ENCODE measurements around the gene TMEM229B. TPM values are rescaled to one million over a fixed set of nuclear protein-coding genes. Genes with fewer than 3 reads are reported as not detected.
"Not testable (repeated sequence)": the region's sequence is repeated elsewhere in the genome, so short reads cannot be mapped to it uniquely, and the experiment has no call there.

The TMEM229B gene
- polyA plus RNA-seq, 2 of the 4 experiments (the other 2 are of a cell fraction), result 0.19 to 0.31 TPM

DNA sequence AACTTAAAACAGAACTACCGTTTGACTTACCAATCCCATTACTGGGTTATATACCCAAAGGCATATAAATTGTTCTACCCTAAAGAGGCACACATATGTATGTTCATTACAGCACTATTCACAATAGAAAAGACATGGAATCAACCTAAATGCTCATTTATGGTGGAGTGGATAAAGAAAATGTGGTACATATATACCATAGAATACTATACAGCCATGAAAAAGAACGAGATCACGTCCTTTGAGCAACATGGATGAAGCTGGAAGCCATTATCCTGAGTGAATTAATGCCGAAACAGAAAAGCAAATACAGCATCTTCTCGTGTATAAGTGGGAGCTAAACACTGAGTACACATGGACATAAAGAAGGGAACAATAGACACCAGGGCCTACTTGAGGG lies 31.8 kb downstream of the TMEM229B start (continued):
- TF ChIP-seq E2F6 (IDR thresholded peaks at IDR 0.05; ENCODE audit: borderline replicate concordance, low read depth) (no peak), POLR2AphosphoS2 (conservative IDR thresholded peaks at IDR 0.05; ENCODE audit: low read length) (no peak), ELK1 (IDR thresholded peaks at IDR 0.05; ENCODE audit: low read depth, low read length) (no peak), FOSL2 (IDR thresholded peaks at IDR 0.05) (no peak), FOSL2 (CRISPR knock-in tag; IDR thresholded peaks at IDR 0.05) (no peak), HES2 (IDR thresholded peaks at IDR 0.05) (no peak)

DNA sequence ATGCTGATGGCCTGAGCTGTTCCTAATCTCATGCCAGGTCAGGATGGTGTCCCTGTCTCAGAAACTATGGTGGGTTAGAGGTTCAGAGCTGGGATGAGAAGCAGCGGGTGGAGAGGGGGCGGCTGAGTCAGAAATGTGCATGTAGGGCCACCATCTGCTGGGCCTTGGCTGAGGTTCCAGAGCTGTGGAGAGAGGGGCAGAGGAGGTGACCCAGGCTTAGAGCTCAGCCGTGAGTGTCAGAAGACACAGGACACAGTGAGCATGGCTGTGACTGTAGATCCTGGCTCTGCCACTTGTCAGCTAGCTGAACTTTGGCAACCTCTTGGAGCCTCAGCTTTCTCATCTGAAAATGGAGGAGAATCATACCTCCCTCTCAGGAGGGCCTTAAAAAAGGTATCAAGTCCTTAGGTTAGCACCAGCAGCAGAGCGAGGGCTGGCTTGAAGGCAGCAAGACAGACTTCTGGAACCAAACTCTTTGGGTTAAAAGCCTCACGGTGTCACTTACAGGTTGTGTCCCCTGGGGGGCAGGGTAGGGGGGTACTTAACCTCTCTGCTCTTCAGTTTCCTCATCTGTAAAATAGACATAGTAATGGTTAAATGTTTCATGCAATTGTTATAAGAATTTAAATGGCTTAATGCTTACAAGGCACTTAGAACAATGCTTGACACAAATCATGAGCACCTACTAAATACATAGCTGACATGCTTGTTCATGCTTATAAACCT lies 34.8 kb downstream of the TMEM229B start:
- no peak overlapping the region for H3K27ac ChIP-seq
- CTCF ChIA-PET, result interaction anchor here (0.7 to 1.2 kb wide), 6 partner anchors 15 to 287 kb away, joined by 3 to 5 read pairs (median 3); no protein-coding TSS in a partner anchor
- POLR2A ChIA-PET, result no interaction called here
- no peak overlapping the region for H3K4me2 ChIP-seq
- H3K4me3 ChIP-seq, result no peak overlapping the region
- ATAC-seq (peak in 1 of 2 experiments; percentile 47; a peak in 2 of 6 replicates), DNase-seq (ENCODE audit: low read depth in 1 of 2, low spot score in 1 of 2) (no peak), FAIRE-seq (no peak)
- TF ChIP-seq NR3C1 (IDR thresholded peaks at IDR 0.05) (no peak), MAX (IDR thresholded peaks at IDR 0.05) (no peak), GATA3 (IDR thresholded peaks at IDR 0.05; ENCODE audit: borderline replicate concordance) (no peak), FOXS1 (CRISPR knock-in tag; IDR thresholded peaks at IDR 0.05) (no peak), SREBF2 (IDR thresholded peaks at IDR 0.05) (no peak), ESRRA (IDR thresholded peaks at IDR 0.05; ENCODE audit: borderline replicate concordance, low read length) (no peak), POLR2A (IDR thresholded peaks at IDR 0.05; ENCODE audit: low read length) (no peak), USF2 (IDR thresholded peaks at IDR 0.05) (no peak), KDM1A (IDR thresholded peaks at IDR 0.05; ENCODE audit: low read depth) (no peak), ZSCAN20 (CRISPR knock-in tag; IDR thresholded peaks at IDR 0.05) (no peak), HDAC2 (IDR thresholded peaks at IDR 0.05) (no peak), FOSB (CRISPR knock-in tag; IDR thresholded peaks at IDR 0.05) (no peak), HEYL (CRISPR knock-in tag; IDR thresholded peaks at IDR 0.05) (no peak), MAZ (IDR thresholded peaks at IDR 0.05; ENCODE audit: borderline replicate concordance, low read depth, low read length) (no peak), JUN (IDR thresholded peaks at IDR 0.05) (no peak), CBX2 (IDR thresholded peaks at IDR 0.05; ENCODE audit: borderline replicate concordance, low read depth) (no peak), BHLHE40 (IDR thresholded peaks at IDR 0.05; ENCODE audit: low read depth, low read length) (no peak)
- TF ChIP-seq, protein P1, sequence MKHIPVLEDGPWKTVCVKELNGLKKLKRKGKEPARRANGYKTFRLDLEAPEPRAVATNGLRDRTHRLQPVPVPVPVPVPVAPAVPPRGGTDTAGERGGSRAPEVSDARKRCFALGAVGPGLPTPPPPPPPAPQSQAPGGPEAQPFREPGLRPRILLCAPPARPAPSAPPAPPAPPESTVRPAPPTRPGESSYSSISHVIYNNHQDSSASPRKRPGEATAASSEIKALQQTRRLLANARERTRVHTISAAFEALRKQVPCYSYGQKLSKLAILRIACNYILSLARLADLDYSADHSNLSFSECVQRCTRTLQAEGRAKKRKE (CRISPR knock-in tag; IDR thresholded peaks at IDR 0.05; ENCODE audit: low read depth), result no peak
- TF ChIP-seq, protein P2, sequence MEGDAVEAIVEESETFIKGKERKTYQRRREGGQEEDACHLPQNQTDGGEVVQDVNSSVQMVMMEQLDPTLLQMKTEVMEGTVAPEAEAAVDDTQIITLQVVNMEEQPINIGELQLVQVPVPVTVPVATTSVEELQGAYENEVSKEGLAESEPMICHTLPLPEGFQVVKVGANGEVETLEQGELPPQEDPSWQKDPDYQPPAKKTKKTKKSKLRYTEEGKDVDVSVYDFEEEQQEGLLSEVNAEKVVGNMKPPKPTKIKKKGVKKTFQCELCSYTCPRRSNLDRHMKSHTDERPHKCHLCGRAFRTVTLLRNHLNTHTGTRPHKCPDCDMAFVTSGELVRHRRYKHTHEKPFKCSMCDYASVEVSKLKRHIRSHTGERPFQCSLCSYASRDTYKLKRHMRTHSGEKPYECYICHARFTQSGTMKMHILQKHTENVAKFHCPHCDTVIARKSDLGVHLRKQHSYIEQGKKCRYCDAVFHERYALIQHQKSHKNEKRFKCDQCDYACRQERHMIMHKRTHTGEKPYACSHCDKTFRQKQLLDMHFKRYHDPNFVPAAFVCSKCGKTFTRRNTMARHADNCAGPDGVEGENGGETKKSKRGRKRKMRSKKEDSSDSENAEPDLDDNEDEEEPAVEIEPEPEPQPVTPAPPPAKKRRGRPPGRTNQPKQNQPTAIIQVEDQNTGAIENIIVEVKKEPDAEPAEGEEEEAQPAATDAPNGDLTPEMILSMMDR (IDR thresholded peaks at IDR 0.05), result no peak
- TF ChIP-seq, protein P3, sequence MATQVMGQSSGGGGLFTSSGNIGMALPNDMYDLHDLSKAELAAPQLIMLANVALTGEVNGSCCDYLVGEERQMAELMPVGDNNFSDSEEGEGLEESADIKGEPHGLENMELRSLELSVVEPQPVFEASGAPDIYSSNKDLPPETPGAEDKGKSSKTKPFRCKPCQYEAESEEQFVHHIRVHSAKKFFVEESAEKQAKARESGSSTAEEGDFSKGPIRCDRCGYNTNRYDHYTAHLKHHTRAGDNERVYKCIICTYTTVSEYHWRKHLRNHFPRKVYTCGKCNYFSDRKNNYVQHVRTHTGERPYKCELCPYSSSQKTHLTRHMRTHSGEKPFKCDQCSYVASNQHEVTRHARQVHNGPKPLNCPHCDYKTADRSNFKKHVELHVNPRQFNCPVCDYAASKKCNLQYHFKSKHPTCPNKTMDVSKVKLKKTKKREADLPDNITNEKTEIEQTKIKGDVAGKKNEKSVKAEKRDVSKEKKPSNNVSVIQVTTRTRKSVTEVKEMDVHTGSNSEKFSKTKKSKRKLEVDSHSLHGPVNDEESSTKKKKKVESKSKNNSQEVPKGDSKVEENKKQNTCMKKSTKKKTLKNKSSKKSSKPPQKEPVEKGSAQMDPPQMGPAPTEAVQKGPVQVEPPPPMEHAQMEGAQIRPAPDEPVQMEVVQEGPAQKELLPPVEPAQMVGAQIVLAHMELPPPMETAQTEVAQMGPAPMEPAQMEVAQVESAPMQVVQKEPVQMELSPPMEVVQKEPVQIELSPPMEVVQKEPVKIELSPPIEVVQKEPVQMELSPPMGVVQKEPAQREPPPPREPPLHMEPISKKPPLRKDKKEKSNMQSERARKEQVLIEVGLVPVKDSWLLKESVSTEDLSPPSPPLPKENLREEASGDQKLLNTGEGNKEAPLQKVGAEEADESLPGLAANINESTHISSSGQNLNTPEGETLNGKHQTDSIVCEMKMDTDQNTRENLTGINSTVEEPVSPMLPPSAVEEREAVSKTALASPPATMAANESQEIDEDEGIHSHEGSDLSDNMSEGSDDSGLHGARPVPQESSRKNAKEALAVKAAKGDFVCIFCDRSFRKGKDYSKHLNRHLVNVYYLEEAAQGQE (IDR thresholded peaks at IDR 0.05), result no peak
- H3K4me1 ChIP-seq, result no peaks in the 10 kb centered on the region
- no peaks in the 10 kb centered on the region for H3K9me3 ChIP-seq
- WGBS (ENCODE audit: missing lambda C conversion rate), result 78% methylated on average over 4 of the region's 5 CpGs

DNA sequence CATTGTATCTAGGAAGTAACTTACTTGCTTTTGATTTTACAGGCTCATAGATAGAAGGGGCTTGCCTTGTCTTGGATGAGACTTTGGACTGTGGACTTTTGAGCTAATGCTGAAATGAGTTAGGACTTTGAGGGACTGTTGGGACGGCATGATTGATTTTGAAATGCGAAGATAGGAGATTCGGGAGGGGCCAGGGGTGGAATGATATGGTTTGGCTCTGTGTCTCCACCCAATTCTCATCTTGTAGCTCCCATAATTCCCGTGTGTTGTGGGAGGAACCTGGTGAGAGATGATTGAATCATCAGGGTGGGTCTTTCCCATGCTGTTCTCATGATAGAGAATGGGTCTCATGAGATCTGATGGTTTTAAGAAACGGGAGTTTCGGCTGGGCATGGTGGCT lies 36.9 kb downstream of the TMEM229B start:
- POLR2A ChIA-PET; H3K4me2 ChIP-seq; ATAC-seq; H3K4me1 ChIP-seq; H3K27ac ChIP-seq; H3K4me3 ChIP-seq; DNase-seq (ENCODE audit: low read depth in 1 of 2, low spot score in 1 of 2); H3K9me3 ChIP-seq; FAIRE-seq: not testable (repeated sequence)
- 55% methylated on average over 6 of the region's 6 CpGs for WGBS (ENCODE audit: missing lambda C conversion rate)
- CTCF ChIA-PET, result interaction anchor here (0.9 to 1.4 kb wide), 5 partner anchors 20 to 253 kb away, joined by 3 to 5 read pairs (median 3); no protein-coding TSS in a partner anchor

Measured in A549 (cell line).